ENCODE measurements around the gene ITGA1. TPM values are rescaled to one million over a fixed set of nuclear protein-coding genes. Genes with fewer than 3 reads are reported as not detected.
"Not testable (repeated sequence)": the region's sequence is repeated elsewhere in the genome, so short reads cannot be mapped to it uniquely, and the experiment has no call there.

Gene ITGA1
- polyA plus RNA-seq, 3 donors = 0.33 to 0.89 (median 0.79) TPM

DNA sequence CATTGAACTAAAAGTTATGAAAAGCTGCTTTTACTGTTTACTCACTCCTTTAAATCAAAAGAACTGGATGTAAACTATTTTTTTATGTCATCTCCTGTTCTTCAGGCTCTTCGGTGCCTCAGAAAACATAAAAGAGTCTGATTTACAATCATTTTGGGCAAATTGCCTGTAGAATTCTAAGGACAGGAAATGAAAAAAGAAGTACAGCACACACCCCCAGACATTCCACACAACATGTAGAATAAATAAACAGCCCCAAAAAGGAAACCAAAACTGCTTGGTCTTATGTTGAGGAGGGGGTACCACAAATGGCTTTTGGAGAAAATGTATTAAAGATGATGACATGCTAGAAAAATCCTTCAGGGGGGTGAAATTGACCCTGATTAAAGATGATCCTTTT is 57.2 kb downstream of the ITGA1 start:
- H3K36me3 Mint-ChIP-seq = no peaks in the 10 kb centered on the region
- Histone ChIP-seq H3K36me3 (replicated peaks in 1 of 2; ENCODE audit: control insufficient read depth in 1 of 2, insufficient read depth in 2 of 2, low read length in 2 of 2) (no peaks in the 10 kb centered on the region), H4K20me1 (ENCODE audit: insufficient read depth, low read length) (no peaks in the 10 kb centered on the region), H3K4me1 (ENCODE audit: control insufficient read depth in 1 of 2, insufficient read depth in 2 of 2, low read length in 2 of 2) (no peaks in the 10 kb centered on the region), H3K27me3 (ENCODE audit: control insufficient read depth in 2 of 2, insufficient read depth in 2 of 2, low read length in 2 of 2) (no peaks in the 10 kb centered on the region), H3K9me3 (replicated peaks in 1 of 2; ENCODE audit: control insufficient read depth in 1 of 2, insufficient read depth in 1 of 2, low read length in 2 of 2) (no peaks in the 10 kb centered on the region), H3K4me2 (replicated peaks; ENCODE audit: extremely low read depth, low read length, poor library complexity, severe bottlenecking) (no peak overlapping the region), H3K4me3 (replicated peaks in 1 of 3; ENCODE audit: low read depth in 2 of 3, low read length in 3 of 3) (no peak overlapping the region), H3K27ac (ENCODE audit: low read depth in 1 of 2, low read length in 2 of 2) (no peak overlapping the region), H2AFZ (ENCODE audit: insufficient read depth, low read depth, low read length, poor library complexity, severe bottlenecking) (no peak overlapping the region), H3K79me2 (ENCODE audit: insufficient read depth, low read length) (no peaks in the 10 kb centered on the region), H3K9ac (ENCODE audit: insufficient read depth, low read length, poor library complexity, severe bottlenecking) (no peak overlapping the region)
- no peak overlapping the region for H3K4me3 Mint-ChIP-seq
- H3K27ac Mint-ChIP-seq = no peak overlapping the region
- no peaks in the 10 kb centered on the region for H3K9me3 Mint-ChIP-seq
- peaks cover 0 to 3% (median 2%) of the 10 kb centered on the region in 3 donors for H3K27me3 Mint-ChIP-seq (ENCODE audit: low read depth in 3 of 3)
- DNase-seq = no peak
- intact Hi-C loops (cut with micrococcal nuclease) = no loop called here
- TF ChIP-seq, protein P1, sequence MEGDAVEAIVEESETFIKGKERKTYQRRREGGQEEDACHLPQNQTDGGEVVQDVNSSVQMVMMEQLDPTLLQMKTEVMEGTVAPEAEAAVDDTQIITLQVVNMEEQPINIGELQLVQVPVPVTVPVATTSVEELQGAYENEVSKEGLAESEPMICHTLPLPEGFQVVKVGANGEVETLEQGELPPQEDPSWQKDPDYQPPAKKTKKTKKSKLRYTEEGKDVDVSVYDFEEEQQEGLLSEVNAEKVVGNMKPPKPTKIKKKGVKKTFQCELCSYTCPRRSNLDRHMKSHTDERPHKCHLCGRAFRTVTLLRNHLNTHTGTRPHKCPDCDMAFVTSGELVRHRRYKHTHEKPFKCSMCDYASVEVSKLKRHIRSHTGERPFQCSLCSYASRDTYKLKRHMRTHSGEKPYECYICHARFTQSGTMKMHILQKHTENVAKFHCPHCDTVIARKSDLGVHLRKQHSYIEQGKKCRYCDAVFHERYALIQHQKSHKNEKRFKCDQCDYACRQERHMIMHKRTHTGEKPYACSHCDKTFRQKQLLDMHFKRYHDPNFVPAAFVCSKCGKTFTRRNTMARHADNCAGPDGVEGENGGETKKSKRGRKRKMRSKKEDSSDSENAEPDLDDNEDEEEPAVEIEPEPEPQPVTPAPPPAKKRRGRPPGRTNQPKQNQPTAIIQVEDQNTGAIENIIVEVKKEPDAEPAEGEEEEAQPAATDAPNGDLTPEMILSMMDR (IDR thresholded peaks at IDR 0.05) = no peak
- H3K4me1 Mint-ChIP-seq = no peaks in the 10 kb centered on the region
- WGBS (ENCODE audit: insufficient coverage) = no CpG with 5 or more reads among the region's 1 CpG

DNA sequence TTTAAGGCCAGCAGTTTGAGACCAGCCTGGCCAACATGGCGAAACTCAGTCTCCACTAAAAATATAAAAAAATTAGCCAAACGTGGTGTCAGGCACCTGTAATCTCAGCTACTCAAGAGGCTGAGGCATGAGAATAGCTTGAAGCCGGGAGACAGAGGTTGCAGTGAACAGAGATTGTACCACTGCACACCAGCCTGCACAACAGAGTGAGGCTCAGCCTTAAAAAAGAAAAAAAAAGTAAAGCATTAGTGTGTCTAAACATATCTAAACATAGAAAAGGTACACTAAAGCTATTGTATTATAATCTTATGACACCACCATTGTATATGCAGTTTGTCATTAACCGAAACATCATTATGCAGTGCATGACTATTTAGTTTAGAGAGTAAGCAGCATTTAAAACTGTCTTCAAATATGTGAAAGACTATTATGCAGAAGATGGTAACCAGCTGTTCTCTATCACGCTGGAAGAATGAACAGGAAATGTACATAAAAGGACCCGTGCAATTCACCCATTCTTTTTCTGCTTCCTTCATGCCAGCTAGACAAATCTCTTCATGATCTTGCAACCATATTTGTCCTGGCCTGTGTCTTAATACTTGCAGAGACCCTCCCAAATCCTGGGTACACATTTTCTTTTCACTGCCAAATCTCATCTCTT is 58.6 kb downstream of the ITGA1 start:
- H3K4me1 Mint-ChIP-seq = no peaks in the 10 kb centered on the region
- no peak for DNase-seq
- no peaks in the 10 kb centered on the region for H3K36me3 ChIP-seq (replicated peaks in 1 of 2; ENCODE audit: control insufficient read depth in 1 of 2, insufficient read depth in 2 of 2, low read length in 2 of 2)
- H3K4me3 ChIP-seq (replicated peaks in 1 of 3; ENCODE audit: low read depth in 2 of 3, low read length in 3 of 3) = no peak overlapping the region
- no peaks in the 10 kb centered on the region for H3K36me3 Mint-ChIP-seq
- intact Hi-C loops (cut with micrococcal nuclease) = no loop called here
- H3K27me3 Mint-ChIP-seq (ENCODE audit: low read depth in 3 of 3) = peaks cover 0 to 3% (median 2%) of the 10 kb centered on the region in 3 donors
- TF ChIP-seq, protein P1 (IDR thresholded peaks at IDR 0.05) = no peak
- H3K4me2 ChIP-seq (replicated peaks; ENCODE audit: extremely low read depth, low read length, poor library complexity, severe bottlenecking) = no peak overlapping the region
- no peak overlapping the region for H2AFZ ChIP-seq (ENCODE audit: insufficient read depth, low read depth, low read length, poor library complexity, severe bottlenecking)
- WGBS (ENCODE audit: insufficient coverage) = 50% methylated on average over 1 of the region's 6 CpGs
- no peaks in the 10 kb centered on the region for H4K20me1 ChIP-seq (ENCODE audit: insufficient read depth, low read length)
- H3K9ac ChIP-seq (ENCODE audit: insufficient read depth, low read length, poor library complexity, severe bottlenecking) = no peak overlapping the region
- H3K9me3 Mint-ChIP-seq = no peaks in the 10 kb centered on the region
- H3K79me2 ChIP-seq (ENCODE audit: insufficient read depth, low read length) = no peaks in the 10 kb centered on the region
- no peak overlapping the region for H3K27ac ChIP-seq (ENCODE audit: low read depth in 1 of 2, low read length in 2 of 2)
- H3K27me3 ChIP-seq (ENCODE audit: control insufficient read depth in 2 of 2, insufficient read depth in 2 of 2, low read length in 2 of 2) = no peaks in the 10 kb centered on the region
- no peak overlapping the region for H3K27ac Mint-ChIP-seq
- H3K4me3 Mint-ChIP-seq = no peak overlapping the region
- H3K4me1 ChIP-seq (ENCODE audit: control insufficient read depth in 1 of 2, insufficient read depth in 2 of 2, low read length in 2 of 2) = no peaks in the 10 kb centered on the region
- no peaks in the 10 kb centered on the region for H3K9me3 ChIP-seq (replicated peaks in 1 of 2; ENCODE audit: control insufficient read depth in 1 of 2, insufficient read depth in 1 of 2, low read length in 2 of 2)

DNA sequence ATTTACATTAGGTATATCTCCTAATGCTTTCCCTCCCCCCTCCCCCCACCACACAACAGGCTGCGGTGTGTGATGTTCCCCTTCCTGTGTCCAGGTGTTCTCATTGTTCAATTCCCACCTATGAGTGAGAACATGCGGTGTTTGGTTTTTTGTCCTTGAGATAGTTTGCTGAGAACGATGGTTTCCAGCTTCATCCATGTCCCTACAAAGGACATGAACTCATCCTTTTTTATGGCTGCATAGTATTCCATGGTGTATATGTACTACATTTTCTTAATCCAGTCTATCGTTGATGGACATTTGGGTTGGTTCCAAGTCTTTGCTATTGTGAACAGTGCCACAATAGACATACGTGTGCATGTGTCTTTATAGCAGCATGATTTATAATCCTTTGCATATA is 61.0 kb downstream of the ITGA1 start:
- intact Hi-C loops (cut with micrococcal nuclease); H3K27ac Mint-ChIP-seq; H3K9ac ChIP-seq (ENCODE audit: insufficient read depth, low read length, poor library complexity, severe bottlenecking): not testable (repeated sequence)

More for the DNA sequence above, 61.0 kb downstream of the ITGA1 start:
- WGBS (ENCODE audit: insufficient coverage) = no CpG with 5 or more reads among the region's 5 CpGs
- H3K4me2 ChIP-seq (replicated peaks; ENCODE audit: extremely low read depth, low read length, poor library complexity, severe bottlenecking); H3K4me1 Mint-ChIP-seq; H2AFZ ChIP-seq (ENCODE audit: insufficient read depth, low read depth, low read length, poor library complexity, severe bottlenecking); DNase-seq; H3K79me2 ChIP-seq (ENCODE audit: insufficient read depth, low read length); H3K9me3 Mint-ChIP-seq; H3K27me3 ChIP-seq (ENCODE audit: control insufficient read depth in 2 of 2, insufficient read depth in 2 of 2, low read length in 2 of 2); H3K36me3 Mint-ChIP-seq; H3K27ac ChIP-seq (ENCODE audit: low read depth in 1 of 2, low read length in 2 of 2); H3K27me3 Mint-ChIP-seq (ENCODE audit: low read depth in 3 of 3); H3K4me3 ChIP-seq (replicated peaks in 1 of 3; ENCODE audit: low read depth in 2 of 3, low read length in 3 of 3); H3K36me3 ChIP-seq (replicated peaks in 1 of 2; ENCODE audit: control insufficient read depth in 1 of 2, insufficient read depth in 2 of 2, low read length in 2 of 2); H3K4me3 Mint-ChIP-seq; H4K20me1 ChIP-seq (ENCODE audit: insufficient read depth, low read length); H3K9me3 ChIP-seq (replicated peaks in 1 of 2; ENCODE audit: control insufficient read depth in 1 of 2, insufficient read depth in 1 of 2, low read length in 2 of 2); H3K4me1 ChIP-seq (ENCODE audit: control insufficient read depth in 1 of 2, insufficient read depth in 2 of 2, low read length in 2 of 2): not testable (repeated sequence)

All from CD14-positive monocyte (primary cell).